Activated T-cell treated with anti-CD3 and anti-CD28 coated beads, Interleukin-2, amount 50 U/mL, for 4 hours (primary cell): ENCODE data around the gene TRUB2. TPM values are rescaled to one million over a fixed set of nuclear protein-coding genes. Genes with fewer than 3 reads are reported as not detected.

ENCODE experiments used
- ATAC-seq, 2 donors: fragments of 200-7000 bp; cut with Tn5 transposase; one replicate each; pipeline ENCODE4 v1.10.0; 2021
- DNase-seq: peaks from one replicate; pipeline ENCODE4 v3.0.0-alpha.2; 2020
- H3K27me3 Mint-ChIP-seq: one replicate; pipeline ENCODE4 v1.8.0; 2021; ENCODE audit warnings: low read depth, mixed read lengths
- H3K36me3 Mint-ChIP-seq: one replicate; pipeline ENCODE4 v1.8.0; 2022; ENCODE audit warnings: mixed read lengths; ENCODE audit not compliant: insufficient read depth
- H3K4me1 Mint-ChIP-seq: one replicate; pipeline ENCODE4 v1.8.0; 2021; ENCODE audit warnings: low read depth, mixed read lengths
- H3K4me3 Mint-ChIP-seq: one replicate; pipeline ENCODE4 v1.8.0; 2021; ENCODE audit warnings: mild to moderate bottlenecking, moderate library complexity, mixed read lengths
- H3K9me3 Mint-ChIP-seq: one replicate; pipeline ENCODE4 v1.8.0; 2021; ENCODE audit warnings: mixed read lengths
- total RNA-seq, 3 donors: library from RNA; stranded (reverse); gene quantifications; one replicate each; pipeline ENCODE4 v1.2.1, GENCODE V29; 2021

Gene TRUB2, protein sequence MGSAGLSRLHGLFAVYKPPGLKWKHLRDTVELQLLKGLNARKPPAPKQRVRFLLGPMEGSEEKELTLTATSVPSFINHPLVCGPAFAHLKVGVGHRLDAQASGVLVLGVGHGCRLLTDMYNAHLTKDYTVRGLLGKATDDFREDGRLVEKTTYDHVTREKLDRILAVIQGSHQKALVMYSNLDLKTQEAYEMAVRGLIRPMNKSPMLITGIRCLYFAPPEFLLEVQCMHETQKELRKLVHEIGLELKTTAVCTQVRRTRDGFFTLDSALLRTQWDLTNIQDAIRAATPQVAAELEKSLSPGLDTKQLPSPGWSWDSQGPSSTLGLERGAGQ
- total RNA-seq: 10 to 100 TPM; 64.6 to 71.7 (median 69.7) TPM

DNA sequence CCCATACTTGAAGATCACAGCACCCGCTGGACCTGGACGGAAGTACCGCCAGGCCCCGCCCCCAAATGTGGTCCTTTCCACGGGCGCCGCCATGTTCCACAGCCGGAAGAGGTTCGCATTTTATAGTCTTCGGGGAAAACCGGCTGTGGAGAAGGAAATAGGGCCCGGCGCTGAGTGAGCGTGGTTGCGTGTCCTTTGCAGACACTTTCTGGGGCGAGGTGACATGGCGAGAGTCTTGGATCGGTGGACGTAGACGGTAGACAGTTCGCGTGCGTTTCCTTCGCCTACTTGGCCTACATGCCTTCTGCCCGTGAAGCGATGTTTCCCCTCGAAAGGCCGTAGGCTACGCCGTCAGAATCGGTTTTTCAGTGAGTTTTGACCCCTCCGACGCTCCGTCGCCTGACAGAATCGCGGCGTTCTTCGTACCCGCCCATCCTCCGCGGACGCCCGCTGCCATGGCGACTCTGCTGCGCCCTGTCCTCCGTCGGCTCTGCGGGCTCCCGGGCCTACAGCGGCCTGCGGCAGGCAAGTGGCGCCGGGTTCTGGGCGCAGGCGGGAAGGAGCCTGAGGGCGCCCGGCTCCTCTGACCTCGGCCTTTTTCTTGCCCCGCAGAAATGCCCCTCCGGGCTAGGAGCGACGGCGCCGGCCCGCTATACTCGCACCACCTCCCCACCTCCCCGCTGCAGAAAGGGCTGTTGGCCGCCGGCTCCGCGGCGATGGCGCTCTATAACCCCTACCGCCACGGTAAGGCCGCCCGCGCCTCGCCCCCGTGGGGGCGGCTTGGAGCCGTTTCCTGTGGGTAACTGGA, at the start of gene TRUB2, which contains the start of gene COQ4:
Gene TRUB2, minus strand, starts transcription at position 44 of the 808 bp plus-strand sequence. Its CDS starts 39 bp downstream, at position 5.
Gene COQ4, plus strand, starts transcription at position 436 of the 808 bp plus-strand sequence. Its CDS starts 20 bp downstream, at position 456.
- Mint-ChIP-seq H3K36me3 (peaks cover 9% of the 10 kb centered on the region), H3K27me3 (no peaks in the 10 kb centered on the region), H3K4me1 (peaks cover 16% of the 10 kb centered on the region), H3K4me3 (peak within 1 kb of the TSS; percentile 95), H3K9me3 (no peaks in the 10 kb centered on the region)
- ATAC-seq: peak; percentile 88 to 89
- DNase-seq: peak; percentile 89

DNA sequence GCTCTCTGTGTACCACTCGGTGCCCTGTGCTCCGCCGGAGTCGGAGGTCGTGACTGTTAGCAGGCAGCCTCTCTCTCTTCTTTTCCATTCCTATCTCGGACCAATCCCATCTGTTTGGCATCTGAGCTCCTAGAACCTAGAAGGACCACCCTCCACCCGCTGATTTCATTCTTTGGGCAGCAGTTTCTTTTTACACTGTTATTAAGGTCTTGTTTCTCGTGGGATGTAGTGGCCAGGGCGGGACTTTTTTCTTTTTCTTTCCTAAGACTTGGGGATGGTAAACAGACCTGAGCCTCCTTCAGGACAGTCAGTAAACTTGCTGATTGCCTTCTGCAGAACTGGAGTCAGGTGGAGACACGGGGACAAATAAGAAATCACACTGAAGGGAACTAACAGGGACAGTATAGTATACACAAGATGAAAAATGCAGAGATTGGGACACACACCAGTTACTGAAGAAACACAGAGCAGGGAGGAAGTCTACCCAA, 49.4 kb upstream of the TRUB2 start:
- Mint-ChIP-seq H3K4me3 (peak overlapping the region; percentile 97), H3K4me1 (peaks cover 28% of the 10 kb centered on the region), H3K9me3 (no peaks in the 10 kb centered on the region), H3K27me3 (peaks cover 3% of the 10 kb centered on the region), H3K36me3 (peaks cover 13% of the 10 kb centered on the region)
- DNase-seq: no peak
- peak; percentile 49 to 55 for ATAC-seq

DNA sequence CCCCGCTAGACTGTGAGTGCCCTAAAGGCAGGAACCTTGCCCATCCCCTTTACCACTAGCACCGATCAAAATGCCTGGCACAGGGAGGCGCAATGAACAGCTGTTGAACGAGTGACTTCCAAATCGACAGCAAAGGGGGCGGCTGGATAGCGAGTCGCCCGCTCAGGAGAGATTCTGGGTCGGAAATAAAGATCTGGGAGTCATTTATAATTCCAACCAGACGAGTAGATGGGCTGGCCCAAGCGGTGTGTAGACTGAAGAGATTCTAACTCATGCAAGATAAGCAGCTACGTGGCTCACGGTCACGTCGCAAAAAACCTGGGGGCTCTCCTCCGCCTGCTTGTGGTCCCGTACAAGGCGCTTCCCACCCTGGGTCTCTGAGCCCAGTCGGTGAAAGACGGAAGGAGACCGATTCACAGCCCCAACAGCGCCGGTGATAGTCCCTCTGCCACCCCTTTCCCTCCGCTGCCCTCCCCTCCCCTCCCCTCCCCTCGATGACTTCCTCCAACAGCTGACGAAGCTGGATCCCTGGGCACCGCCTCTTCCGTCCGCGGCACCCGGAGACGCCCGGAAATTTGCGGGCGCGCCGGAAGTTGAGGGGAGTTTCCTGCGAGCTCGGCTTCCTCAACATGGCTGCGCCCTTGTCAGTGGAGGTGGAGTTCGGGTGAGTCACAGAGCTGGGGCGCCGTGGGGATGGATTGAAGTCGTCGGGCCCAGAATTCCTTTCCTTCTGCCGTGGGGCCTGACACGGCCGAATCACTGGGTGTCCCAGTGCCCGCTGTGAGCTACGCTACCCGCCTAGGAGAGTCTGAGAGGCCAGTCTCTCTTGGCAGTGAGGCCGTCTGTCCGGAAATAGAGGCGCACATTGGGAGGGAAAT, 48.7 kb upstream of the TRUB2 start, which contains the start of gene URM1:
Gene URM1, plus strand, starts transcription at position 623 of the 878 bp plus-strand sequence. Its CDS starts 7 bp downstream, at position 630.
- DNase-seq (peak; percentile 93), ATAC-seq (peak; percentile 98)
- Mint-ChIP-seq H3K27me3 (peaks cover 3% of the 10 kb centered on the region), H3K36me3 (peaks cover 13% of the 10 kb centered on the region), H3K9me3 (no peaks in the 10 kb centered on the region), H3K4me1 (peaks cover 28% of the 10 kb centered on the region), H3K4me3 (peak within 1 kb of the TSS; percentile 97)

DNA sequence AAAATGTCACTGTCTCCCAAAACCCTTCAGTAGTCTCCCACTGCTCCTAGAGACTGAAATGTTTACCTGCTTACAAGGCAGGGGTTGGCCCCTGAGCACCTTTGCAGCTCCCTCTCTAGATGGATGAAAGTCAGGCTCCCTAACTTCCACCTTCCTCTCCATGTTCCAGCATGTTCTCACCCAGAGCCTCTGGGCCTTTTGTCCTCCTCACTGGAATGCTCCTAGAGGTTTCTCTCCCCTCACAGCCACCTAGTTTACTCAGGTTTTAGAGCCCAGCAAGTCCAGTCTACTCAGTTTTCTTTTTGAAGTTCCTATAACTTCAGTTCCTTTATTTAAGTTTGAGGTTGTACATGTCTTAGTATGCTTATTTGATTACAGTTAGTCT, 48.1 kb upstream of the TRUB2 start:
- ATAC-seq (no peak), DNase-seq (no peak)
- Mint-ChIP-seq H3K36me3 (peaks cover 10% of the 10 kb centered on the region), H3K9me3 (no peaks in the 10 kb centered on the region), H3K4me3 (peak overlapping the region; percentile 97), H3K27me3 (peaks cover 3% of the 10 kb centered on the region), H3K4me1 (peaks cover 26% of the 10 kb centered on the region)

DNA sequence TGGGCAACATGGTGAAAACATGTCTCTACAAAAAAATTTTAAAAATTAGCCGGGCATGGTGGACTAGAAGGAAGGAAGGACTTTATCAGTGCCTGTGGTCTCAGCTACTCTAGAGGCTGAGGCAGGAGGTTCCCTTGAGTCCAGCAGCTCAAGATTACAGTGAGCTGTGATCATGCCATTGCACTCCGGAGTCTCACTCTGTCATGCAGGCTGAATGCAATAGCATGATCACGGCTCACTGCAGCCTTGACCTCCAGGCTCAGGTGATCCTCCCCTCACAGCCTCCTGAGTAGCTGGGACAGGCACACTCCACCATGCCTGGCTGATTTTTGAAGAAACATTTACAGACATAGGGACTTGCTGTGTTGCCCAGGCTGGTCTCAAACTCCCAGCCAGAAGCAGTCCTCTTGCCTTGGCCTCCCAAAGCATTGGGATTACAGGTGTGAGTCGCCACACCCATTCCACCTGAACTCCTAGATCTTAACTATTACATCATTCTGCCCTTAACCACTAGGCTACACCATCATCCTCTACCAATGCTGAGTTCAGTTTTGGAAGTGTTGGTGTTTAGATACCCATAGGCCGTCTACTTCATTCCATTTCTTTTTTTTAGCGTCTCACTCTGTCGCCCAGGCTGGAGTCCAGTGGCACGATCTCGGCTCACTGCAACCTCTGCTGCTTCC, 46.9 kb upstream of the TRUB2 start:
- Mint-ChIP-seq H3K4me3 (peak overlapping the region; percentile 8), H3K4me1 (peaks cover 26% of the 10 kb centered on the region), H3K27me3 (peaks cover 3% of the 10 kb centered on the region)

DNA sequence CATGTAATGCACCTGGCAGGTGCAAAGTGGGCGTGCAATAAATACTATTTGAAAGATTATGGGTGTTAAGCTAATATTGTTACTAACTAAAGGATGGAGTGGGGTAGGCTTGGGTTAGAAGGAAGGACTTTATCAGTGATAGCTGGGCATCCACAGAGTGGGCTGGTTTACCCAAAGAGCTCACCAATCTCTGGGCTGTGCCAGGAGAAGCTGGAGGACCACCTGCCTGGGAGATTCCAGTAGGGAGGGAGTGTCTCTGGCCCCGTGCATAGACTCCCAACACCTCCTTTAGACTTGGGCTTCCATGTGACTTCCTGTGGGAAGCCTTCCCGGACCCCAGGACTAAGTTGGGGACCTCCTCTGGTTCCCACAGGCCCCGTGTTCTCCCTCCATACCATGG, 43.3 kb upstream of the TRUB2 start:
- peaks cover 3% of the 10 kb centered on the region for H3K36me3 Mint-ChIP-seq
- H3K4me3 Mint-ChIP-seq: no peak overlapping the region
- no peaks in the 10 kb centered on the region for H3K9me3 Mint-ChIP-seq
- H3K27me3 Mint-ChIP-seq: peaks cover 3% of the 10 kb centered on the region
- no peak for DNase-seq
- ATAC-seq: no peak
- peaks cover 10% of the 10 kb centered on the region for H3K4me1 Mint-ChIP-seq

More for the DNA sequence above, 46.9 kb upstream of the TRUB2 start:
- H3K36me3 Mint-ChIP-seq: peaks cover 10% of the 10 kb centered on the region
- DNase-seq (no peak), ATAC-seq (no peak)
- H3K9me3 Mint-ChIP-seq: no peaks in the 10 kb centered on the region

DNA sequence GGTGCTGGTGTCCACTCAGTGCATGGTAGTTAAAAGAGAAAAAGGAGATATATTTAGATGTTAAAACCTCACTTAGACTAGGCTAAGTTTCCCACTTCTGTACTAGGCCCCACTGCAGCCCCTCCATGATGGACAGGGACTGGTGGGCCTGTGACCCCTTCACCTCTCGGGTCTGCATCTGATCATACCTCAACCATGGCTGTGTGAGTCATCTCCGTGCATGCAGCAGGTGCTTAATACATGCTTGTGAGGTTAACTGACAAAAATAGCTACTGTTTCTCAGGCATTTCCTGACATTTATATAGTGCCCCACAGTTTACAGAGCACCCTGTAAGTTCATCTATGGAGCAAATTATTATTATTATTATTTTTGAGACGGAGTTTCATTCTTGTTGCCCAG, 40.5 kb upstream of the TRUB2 start:
- peaks cover 5% of the 10 kb centered on the region for H3K4me1 Mint-ChIP-seq
- H3K9me3 Mint-ChIP-seq: no peaks in the 10 kb centered on the region
- ATAC-seq: no peak
- DNase-seq: no peak
- peaks cover 3% of the 10 kb centered on the region for H3K27me3 Mint-ChIP-seq
- no peak overlapping the region for H3K4me3 Mint-ChIP-seq
- H3K36me3 Mint-ChIP-seq: peaks cover 3% of the 10 kb centered on the region

DNA sequence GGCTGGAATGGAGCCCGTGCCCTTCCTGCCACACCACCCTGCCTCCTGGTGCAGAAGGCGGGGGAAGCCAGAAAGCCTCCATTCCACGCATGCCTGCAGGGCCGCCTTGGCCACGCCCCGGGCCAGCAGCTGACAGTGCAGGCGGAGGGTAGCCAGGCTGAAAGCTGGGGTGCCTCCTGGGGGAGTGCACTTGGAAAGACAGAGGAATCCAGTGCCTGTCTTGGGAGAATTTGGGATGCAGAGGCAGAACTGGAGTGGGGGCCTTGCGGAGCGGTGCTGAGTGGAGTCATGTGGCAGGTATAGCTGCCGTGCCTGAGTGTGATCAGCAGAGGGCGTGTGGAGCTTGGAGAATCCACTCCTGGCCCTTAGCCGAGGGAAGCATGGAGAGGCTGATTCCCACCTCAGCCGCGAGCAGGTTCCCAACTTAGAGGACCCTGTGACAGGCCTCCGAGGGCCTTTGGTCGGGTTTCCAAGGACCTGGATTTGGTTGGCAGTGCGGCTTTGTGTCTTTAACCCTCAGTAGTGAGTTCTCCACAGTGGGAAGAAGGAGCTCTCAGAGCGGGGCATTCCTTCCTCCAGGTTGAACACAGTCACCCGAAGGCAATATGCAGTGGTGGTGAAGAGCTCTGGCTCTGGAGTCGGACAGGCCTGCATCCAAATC, 39.9 kb upstream of the TRUB2 start:
- Mint-ChIP-seq H3K9me3 (no peaks in the 10 kb centered on the region), H3K27me3 (peaks cover 2% of the 10 kb centered on the region), H3K36me3 (peaks cover 3% of the 10 kb centered on the region), H3K4me1 (peaks cover 5% of the 10 kb centered on the region), H3K4me3 (peak overlapping the region; percentile 75)
- peak; percentile 62 for DNase-seq
- peak; percentile 83 to 86 for ATAC-seq

DNA sequence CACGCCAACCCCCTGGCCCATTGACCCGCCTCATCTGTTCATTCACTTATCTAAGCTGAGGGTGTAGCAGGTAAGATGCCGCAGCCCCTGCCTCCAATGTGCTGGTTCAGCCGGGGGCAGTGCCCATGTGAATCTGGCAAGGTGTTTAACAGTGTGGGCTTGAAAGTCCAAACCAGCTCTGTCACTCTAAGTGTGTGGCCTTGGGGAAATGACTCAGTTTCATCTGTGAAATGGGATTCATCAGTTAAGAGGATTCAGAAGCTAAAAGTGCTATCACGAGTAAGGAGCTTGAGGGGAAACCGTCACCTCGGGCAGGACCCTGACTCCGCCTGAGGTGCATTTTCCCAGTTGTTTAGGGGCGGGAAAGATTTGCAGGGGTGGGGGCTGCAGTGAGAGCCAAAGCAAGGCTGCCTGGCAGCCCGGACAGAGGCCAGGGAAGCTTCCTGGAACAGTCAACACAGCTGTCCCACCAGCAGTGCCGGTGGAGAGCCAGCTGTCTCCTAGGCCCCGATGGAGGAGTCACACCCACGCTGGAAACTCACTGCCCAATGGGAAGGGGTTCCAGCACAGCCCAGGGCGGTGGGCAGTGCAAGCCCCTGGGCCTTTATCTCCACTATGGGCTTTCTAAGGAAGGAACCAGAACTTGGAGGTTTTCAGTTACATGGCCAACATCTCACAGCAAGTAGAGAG, 39.2 kb upstream of the TRUB2 start:
- peak overlapping the region; percentile 75 for H3K4me3 Mint-ChIP-seq
- H3K9me3 Mint-ChIP-seq: no peaks in the 10 kb centered on the region
- DNase-seq: no peak
- H3K36me3 Mint-ChIP-seq: peaks cover 3% of the 10 kb centered on the region
- peaks cover 5% of the 10 kb centered on the region for H3K4me1 Mint-ChIP-seq
- peak in 1 of 2 donors; percentile 11 for ATAC-seq
- no peaks in the 10 kb centered on the region for H3K27me3 Mint-ChIP-seq

DNA sequence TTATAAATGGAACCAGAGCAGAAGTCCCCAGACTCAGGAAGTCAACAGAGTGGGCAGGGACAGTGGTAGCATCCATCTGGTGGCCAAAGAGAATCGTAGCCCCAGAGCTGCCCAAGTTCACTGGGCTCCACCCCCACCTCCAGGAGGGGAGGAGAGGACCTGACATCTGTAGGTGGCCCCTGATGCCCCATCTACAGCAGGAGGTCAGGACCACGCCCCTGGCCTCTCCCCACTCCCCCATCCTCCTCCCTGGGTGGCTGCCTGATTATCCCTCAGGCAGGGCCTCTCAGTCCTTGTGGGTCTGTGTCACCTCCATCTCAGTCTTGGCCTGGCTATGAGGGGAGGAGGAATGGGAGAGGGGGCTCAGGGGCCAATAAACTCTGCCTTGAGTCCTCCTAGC, 38.6 kb upstream of the TRUB2 start:
- Mint-ChIP-seq H3K9me3 (no peaks in the 10 kb centered on the region), H3K4me1 (peaks cover 5% of the 10 kb centered on the region), H3K4me3 (no peak overlapping the region), H3K36me3 (peaks cover 8% of the 10 kb centered on the region), H3K27me3 (no peaks in the 10 kb centered on the region)
- ATAC-seq (no peak), DNase-seq (no peak)

DNA sequence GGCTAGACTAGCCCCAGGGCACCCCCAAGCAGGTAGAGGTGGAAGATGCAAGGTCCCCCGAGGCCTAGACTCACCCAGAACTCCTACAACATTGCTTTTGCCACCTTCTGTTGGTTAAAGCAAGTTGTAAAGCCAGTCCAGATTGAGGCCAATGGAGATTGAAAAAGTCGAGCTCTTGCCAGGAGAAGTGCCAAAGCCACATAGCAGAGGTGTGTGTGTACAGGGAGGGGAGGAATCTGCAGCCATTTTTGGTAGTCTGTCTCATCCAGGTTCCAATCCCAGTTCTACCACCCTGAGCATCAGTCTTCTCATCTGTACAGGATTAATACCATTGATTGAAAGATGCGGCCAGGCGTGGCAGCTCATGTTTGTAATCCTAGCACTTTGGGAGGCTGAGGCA, 36.6 kb upstream of the TRUB2 start:
- H3K9me3 Mint-ChIP-seq: no peaks in the 10 kb centered on the region
- ATAC-seq (no peak), DNase-seq (no peak)
- peaks cover 13% of the 10 kb centered on the region for H3K36me3 Mint-ChIP-seq
- H3K4me3 Mint-ChIP-seq: no peak overlapping the region
- H3K27me3 Mint-ChIP-seq: no peaks in the 10 kb centered on the region
- H3K4me1 Mint-ChIP-seq: peaks cover 5% of the 10 kb centered on the region

DNA sequence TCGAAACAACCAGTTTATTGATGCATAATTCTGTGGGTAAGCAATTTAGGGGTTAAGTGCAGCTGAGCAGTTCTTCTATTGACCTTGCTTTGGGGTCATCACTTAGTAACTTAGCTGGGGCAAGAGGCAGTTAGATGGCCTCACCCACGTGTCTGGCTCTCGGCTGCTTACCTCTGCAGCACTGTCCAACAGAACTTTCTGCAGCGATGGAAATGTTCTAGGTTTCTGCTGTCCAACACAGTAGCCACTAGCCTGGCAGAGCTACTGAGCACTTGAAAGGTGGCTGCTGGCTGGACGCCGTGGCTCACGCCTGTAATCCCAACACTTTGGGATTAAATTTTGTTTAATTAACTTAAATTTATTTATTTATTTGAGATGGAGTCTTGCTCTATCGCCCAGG, 35.8 kb upstream of the TRUB2 start:
- ATAC-seq (no peak), DNase-seq (no peak)
- Mint-ChIP-seq H3K4me1 (peaks cover 5% of the 10 kb centered on the region), H3K36me3 (peaks cover 13% of the 10 kb centered on the region), H3K4me3 (no peak overlapping the region), H3K9me3 (no peaks in the 10 kb centered on the region), H3K27me3 (no peaks in the 10 kb centered on the region)
